Stimulated activated naive CD8-positive, alpha-beta T cell treated with anti-CD3 and anti-CD28 coated beads, Interleukin-15, Interleukin-2, amounts not matched to agents 100 U/mL and 50 U/mL, for 24 hours (primary cell): ENCODE results near the gene UBP1.
"Not testable (repeated sequence)": the region's sequence is repeated elsewhere in the genome, so short reads cannot be mapped to it uniquely, and the experiment has no call there.

Experiments
- ATAC-seq: fragments of 150-1000 bp; cut with Tn5 transposase; one replicate; pipeline ENCODE4 v1.10.0; 2021
- DNase-seq: peaks from one replicate; pipeline ENCODE4 v3.0.0; 2021

UBP1 gene

DNA sequence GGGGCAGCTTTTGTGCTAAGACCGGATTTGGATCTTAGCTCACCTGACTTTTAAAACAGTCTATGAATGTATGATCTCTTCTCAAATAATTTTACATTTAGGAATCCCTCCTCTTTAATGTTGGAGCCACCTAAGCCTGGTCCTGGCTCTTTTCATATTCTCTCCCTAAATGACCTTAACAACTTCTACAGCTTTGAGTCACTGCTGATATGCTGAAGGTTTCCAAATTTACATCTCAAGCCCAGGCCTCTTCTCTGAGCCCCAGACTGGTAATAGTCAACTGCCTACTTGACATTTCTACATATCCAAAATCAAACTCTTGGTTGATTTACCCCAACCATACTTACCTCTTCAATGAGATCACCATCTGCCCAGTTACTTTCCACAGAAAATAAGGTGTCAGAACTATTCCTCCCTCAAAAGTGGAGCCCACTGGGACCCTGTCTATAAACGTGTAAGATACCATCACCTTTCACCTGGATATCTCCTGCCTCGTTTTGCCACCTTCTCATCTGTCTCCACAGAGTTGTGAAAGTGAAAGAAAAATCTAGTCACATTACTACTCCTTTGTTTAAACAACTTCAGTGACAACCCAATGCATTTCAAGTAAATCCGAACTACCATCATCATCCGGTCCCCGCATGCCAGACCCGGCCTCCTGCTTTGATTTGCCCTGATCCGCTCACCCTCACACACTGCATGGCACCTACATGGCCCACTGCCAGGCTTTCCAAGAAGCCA lies 48.8 kb downstream of the UBP1 start:
- ATAC-seq (no peak), DNase-seq (no peak)

- DNase-seq (no peak), ATAC-seq (no peak)
These were observed 50.3 kb downstream of the UBP1 start for GRCh38 chr3:33389908-33390307.

GRCh38 chr3:33388374-33389100 lies 51.7 kb downstream of the UBP1 start:
- no peak for ATAC-seq
- DNase-seq: no peak

DNA sequence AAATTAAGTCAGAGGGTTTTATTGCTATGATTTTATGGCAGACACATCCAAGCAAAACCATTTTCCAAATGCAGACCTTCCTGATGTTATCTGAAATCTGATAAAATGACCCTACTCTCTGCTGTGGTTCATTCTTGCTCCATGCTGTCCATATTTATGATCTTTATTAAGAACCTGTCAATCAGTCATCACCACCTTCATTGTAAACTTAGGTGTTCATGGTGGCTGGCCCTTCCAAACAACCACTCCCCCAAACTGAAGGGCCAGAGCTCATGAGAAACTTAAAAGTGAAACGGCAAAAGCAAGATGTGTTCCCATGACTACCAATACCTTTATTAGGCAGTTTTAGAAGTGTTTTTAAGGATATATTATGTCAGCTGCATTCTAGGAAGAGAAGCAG lies 53.6 kb downstream of the UBP1 start:
- ATAC-seq (no peak), DNase-seq (no peak)

- peak; percentile 55 for DNase-seq
- peak; percentile 93 for ATAC-seq
These were observed 54.8 kb downstream of the UBP1 start for GRCh38 chr3:33385423-33385822.

DNA sequence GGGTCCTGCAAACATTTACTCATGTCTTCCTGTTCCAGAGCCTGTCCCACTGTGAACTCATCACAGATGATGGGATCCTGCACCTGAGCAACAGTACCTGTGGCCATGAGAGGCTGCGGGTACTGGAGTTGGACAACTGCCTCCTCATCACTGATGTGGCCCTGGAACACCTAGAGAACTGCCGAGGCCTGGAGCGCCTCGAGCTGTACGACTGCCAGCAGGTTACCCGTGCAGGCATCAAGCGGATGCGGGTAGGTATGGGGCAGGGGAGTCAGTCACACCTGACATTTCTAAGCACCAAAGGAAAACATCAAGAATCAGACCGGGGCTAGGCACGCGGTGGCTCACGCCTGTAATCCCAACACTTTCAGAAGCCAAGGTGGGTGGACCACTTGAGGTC lies 56.3 kb downstream of the UBP1 start:
- ATAC-seq (no peak), DNase-seq (no peak)

- no peak for DNase-seq
- ATAC-seq: no peak
These were observed 59.6 kb downstream of the UBP1 start for GRCh38 chr3:33380653-33381052.

DNA sequence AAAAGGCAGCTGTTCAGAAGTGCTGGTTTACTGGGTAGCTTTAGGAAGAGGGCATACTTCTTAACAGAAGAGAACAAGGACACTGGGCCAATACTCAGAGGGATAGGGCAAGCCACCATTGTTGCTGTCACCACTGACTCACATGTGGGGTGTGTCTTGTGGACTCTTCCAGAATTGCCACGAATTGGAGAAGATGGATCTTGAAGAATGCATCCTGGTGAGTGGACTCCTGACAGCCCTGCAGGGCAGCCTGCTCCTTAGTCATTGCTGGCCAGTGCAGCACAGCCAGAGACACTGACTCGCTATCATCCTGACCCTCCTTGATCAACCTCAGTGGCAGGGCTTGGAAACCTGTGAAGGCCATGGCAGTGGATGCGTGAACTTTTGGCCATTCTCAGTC lies 62.3 kb downstream of the UBP1 start:
- DNase-seq (no peak), ATAC-seq (no peak)

DNA sequence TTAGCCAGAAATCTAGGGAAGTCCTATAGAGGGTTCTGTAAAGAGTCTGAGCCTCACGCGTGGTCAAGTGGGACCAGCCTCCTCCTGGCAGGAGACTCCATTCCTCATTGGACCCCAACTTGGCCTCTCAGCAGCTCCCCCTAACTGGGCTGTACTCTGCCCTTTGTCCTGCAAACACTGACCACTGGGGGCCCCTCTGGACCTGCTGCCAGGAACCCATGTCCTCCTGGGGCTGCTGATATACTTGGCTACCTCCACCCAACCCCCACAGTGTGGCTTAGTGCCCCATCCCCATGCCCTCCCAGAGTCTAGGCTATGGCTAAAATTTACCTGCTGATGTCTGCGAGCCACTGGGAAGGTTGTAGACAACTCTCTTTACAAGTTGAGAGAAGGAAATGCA lies 62.7 kb downstream of the UBP1 start:
- ATAC-seq (no peak), DNase-seq (no peak)

DNA sequence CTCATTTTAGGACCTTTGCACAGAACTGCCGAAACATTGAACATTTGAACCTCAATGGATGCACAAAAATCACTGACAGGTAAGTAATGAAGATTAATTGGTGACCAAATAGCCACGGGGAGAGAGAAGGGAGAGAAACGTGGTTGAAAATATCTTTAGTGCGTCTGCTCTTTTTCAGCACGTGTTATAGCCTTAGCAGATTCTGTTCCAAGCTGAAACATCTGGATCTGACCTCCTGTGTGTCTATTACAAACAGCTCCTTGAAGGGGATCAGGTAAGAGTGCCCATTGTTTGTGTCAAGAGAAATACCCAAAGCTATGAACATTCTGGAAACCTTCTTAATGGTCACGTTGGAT lies 67.1 kb downstream of the UBP1 start:
- ATAC-seq (no peak), DNase-seq (no peak)

GRCh38 chr3:33372218-33373081 lies 67.8 kb downstream of the UBP1 start:
- peak; percentile 93 for ATAC-seq
- peak; percentile 42 for DNase-seq

GRCh38 chr3:33364531-33365128 lies 75.6 kb downstream of the UBP1 start:
- ATAC-seq: no peak

DNA sequence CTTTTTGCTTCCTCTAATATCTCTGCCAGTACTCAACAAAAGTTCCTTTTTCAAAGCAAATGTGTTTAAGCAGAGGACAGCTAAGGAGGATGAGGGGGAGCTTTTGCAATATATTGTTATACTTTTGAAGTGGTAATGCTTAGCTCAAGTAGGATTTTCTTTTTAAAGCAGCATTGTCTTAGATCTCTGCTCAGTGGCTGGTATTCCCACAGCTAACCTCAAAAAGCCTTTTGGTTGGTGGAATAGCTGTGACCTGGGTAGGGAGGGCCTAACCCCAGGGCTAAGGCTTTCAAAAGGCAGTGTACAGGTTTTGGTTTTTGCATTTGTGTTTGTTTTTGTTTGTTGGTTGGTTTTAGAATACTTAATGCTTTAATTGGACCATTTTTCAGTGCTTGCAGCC lies 76.1 kb downstream of the UBP1 start:
- ATAC-seq (no peak), DNase-seq (no peak)

More at GRCh38 chr3:33364531-33365128, 75.6 kb downstream of the UBP1 start:
- no peak for DNase-seq

GRCh38 chr3:33363113-33363800 lies 76.9 kb downstream of the UBP1 start:
- ATAC-seq: no peak
- no peak for DNase-seq

DNA sequence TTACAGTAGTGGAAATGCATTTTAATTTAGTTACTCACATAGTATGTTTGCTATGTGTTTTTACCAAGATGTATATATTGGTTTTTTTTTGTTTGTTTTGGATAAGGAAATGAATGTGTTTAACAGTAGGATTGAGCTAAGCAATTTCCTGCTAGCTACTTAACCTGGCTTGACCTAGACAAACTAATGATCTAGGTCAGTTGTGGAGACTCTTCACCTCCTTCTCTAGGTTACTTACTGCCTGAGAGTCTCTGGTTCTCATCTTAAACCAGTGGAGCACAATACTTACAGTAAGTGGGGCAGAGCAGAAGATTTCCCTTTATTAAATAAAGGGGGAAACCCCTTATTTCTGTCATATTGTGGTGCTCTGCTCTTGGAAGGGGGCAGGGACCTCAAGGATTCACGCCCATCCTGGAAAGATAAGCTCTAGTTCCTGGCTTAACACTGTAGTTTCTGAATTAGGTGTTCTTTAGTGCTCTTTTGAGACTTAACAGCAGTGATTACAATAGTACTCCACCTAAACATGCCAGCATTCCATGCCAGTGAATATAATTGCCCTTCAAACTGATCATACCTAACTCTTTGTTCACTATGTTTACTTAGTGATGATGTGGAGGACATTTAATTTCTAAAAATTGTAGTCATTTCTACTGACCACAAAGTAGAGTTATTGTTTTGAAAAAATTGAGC lies 79.9 kb downstream of the UBP1 start:
- DNase-seq (no peak), ATAC-seq (no peak)

DNA sequence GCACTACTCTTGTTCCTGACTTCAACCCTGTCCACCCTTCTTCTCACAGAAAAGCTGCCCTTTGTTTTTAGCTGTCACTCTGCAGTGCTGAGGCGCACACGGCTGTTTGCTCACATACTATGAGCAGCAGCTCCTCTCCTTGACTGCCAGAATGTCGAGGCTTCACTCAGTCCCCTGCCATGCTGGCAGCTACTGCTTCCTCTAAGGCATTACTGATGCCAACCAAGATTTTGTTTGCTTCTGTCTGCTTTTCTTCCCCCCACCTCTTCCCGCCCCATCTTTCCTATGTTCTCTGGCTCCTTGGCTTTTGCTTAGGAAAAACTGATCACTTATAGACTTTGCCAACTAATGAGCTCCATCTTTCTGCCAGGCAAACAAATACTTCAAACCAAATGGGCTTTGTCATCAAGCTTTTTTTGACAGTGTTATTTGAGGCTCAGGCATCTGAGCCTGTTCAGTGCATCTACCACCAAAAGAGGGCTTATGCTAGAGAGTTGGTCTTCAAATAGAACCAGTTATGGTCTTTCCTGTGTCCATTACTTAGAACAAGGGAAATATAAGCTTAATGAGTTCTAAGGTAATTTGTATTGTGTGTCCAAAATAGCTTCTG lies 81.9 kb downstream of the UBP1 start:
- DNase-seq (no peak), ATAC-seq (no peak)

DNA sequence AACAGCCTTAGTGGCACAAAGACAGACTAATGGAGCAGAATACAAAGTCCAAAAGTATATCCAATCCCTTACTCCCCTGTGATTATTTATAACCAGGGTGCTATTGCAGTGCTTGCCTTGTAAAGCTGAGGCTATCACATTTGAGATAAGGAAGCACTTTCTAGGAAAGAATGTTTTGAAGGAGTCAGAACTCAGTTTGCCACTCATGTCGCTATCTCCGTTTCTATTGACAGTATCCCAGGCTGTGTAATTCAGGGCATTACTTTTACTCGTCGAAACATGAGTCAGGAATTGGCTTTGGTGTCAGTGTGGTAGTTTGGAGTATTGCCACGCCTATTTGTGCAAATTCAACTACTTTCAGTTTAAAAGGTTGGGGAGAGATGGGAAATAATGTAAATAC lies 84.6 kb downstream of the UBP1 start:
- ATAC-seq: no peak
- no peak for DNase-seq

DNA sequence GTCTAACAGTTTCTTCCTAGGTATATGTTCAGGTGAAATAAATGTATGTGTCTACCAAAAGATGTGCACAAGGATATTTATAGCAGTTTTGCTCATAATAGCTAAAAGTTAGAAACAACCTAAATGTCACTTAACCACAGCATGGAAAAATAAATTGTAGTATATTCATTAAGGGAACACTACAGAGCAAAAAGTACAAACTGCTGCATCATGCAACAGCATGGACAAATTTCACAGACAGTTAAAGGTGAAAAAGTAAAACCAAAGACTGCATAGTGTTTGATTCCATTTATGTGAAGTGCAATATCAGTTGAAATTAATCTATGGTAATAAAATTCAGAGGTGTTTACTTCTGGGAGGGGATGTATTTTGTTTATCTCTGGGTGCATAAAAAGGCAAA lies 100.4 kb downstream of the UBP1 start:
- DNase-seq (no peak), ATAC-seq (no peak)

- DNase-seq, ATAC-seq: not testable (repeated sequence)
These were observed 101.2 kb downstream of the UBP1 start for GRCh38 chr3:33338936-33339465.
